Neuronal stem cell (in vitro differentiated cells): ENCODE data around the gene ABLIM2.

ENCODE experiments used
- DNase-seq: peaks from one replicate; pipeline ENCODE4 v3.0.0-alpha.2; 2013; ENCODE audit warnings: low spot score
- H2AFZ ChIP-seq: one replicate; pipeline ENCODE4 v1.6.1; 2013; ENCODE audit warnings: mild to moderate bottlenecking, low read length, inconsistent platforms
- H2AK5ac ChIP-seq: 2 replicates; pipeline ENCODE4 v1.6.1; 2013; ENCODE audit warnings: low read depth, mild to moderate bottlenecking, inconsistent platforms, low read length, moderate library complexity, mixed read lengths
- H2BK120ac ChIP-seq: 2 replicates; pipeline ENCODE4 v1.6.1; 2013; ENCODE audit warnings: low read depth, mild to moderate bottlenecking, inconsistent platforms, low read length, moderate library complexity, mixed read lengths
- H2BK12ac ChIP-seq: one replicate; pipeline ENCODE4 v1.6.1; 2013; ENCODE audit warnings: low read length, inconsistent platforms
- H2BK15ac ChIP-seq: 2 replicates; pipeline ENCODE4 v1.6.1; 2013; ENCODE audit warnings: mild to moderate bottlenecking, low read length, inconsistent platforms, mixed read lengths
- H2BK5ac ChIP-seq: one replicate; pipeline ENCODE4 v1.6.1; 2013; ENCODE audit warnings: inconsistent platforms, mild to moderate bottlenecking, low read length, moderate library complexity
- H3K14ac ChIP-seq: one replicate; pipeline ENCODE4 v1.6.1; 2013; ENCODE audit warnings: low read length, inconsistent platforms
- H3K18ac ChIP-seq: 2 replicates; pipeline ENCODE4 v1.6.1; 2013; ENCODE audit warnings: low read length, inconsistent platforms
- H3K23ac ChIP-seq: 2 replicates; pipeline ENCODE4 v1.6.1; 2013; ENCODE audit warnings: low read depth, mild to moderate bottlenecking, mixed read lengths, low read length, inconsistent platforms; ENCODE audit not compliant: poor library complexity
- H3K27ac ChIP-seq: replicated peaks from 3 replicates; pipeline ENCODE4 v1.5.1; 2013; ENCODE audit warnings: low read length, inconsistent platforms
- H3K27me3 ChIP-seq, 3 experiments: 2 replicates each; pipeline ENCODE4 v1.6.1; 2013; ENCODE audit warnings: low read length in 3 of 3, mild to moderate bottlenecking in 2 of 3, inconsistent platforms in 1 of 3, low read depth in 1 of 3, mixed read lengths in 1 of 3, moderate library complexity in 1 of 3; ENCODE audit not compliant: control insufficient read depth in 3 of 3, insufficient read depth in 3 of 3
- H3K36me3 ChIP-seq, 2 donors: replicated peaks in 1 of 2; 2 replicates each; pipeline ENCODE4 v1.6.1; 2013; ENCODE audit warnings: low read length in 2 of 2; ENCODE audit not compliant: control insufficient read depth in 2 of 2, insufficient read depth in 2 of 2
- H3K4ac ChIP-seq: 2 replicates; pipeline ENCODE4 v1.6.1; 2013; ENCODE audit warnings: inconsistent platforms, mild to moderate bottlenecking, low read length, moderate library complexity
- H3K4me1 ChIP-seq, 2 donors: 1 replicate in 1 of 2; 2 replicates in 1 of 2; pipeline ENCODE4 v1.6.1; 2013; ENCODE audit warnings: low read length in 2 of 2, low read depth in 1 of 2; ENCODE audit not compliant: control insufficient read depth in 2 of 2, insufficient read depth in 1 of 2
- H3K4me2 ChIP-seq: one replicate; pipeline ENCODE4 v1.6.1; 2013; ENCODE audit warnings: mild to moderate bottlenecking, low read length, inconsistent platforms; ENCODE audit not compliant: insufficient read depth, poor library complexity, severe bottlenecking
- H3K4me3 ChIP-seq, 2 donors: 2 replicates each; pipeline ENCODE4 v1.5.1; 2013; ENCODE audit warnings: low read length in 2 of 2, mild to moderate bottlenecking in 2 of 2, inconsistent platforms in 1 of 2, moderate library complexity in 1 of 2
- H3K79me1 ChIP-seq: one replicate; pipeline ENCODE4 v1.6.1; 2013; ENCODE audit warnings: low read depth, mild to moderate bottlenecking, inconsistent platforms, low read length, moderate library complexity
- H3K9ac ChIP-seq: one replicate; pipeline ENCODE4 v1.6.1; 2013; ENCODE audit warnings: mild to moderate bottlenecking, low read depth, low read length, inconsistent platforms; ENCODE audit not compliant: poor library complexity
- H3K9me3 ChIP-seq, 2 donors: replicated peaks in 1 of 2; 2 replicates each; pipeline versions ENCODE3 to v1.6.1; 2013; ENCODE audit warnings: low read length in 2 of 2, mild to moderate bottlenecking in 2 of 2, inconsistent platforms in 1 of 2, low read depth in 1 of 2, mixed read lengths in 1 of 2, moderate library complexity in 1 of 2; ENCODE audit not compliant: control insufficient read depth in 2 of 2, insufficient read depth in 1 of 2
- H4K8ac ChIP-seq: one replicate; pipeline ENCODE4 v1.6.1; 2013; ENCODE audit warnings: low read depth, mild to moderate bottlenecking, inconsistent platforms, low read length, moderate library complexity
- H4K91ac ChIP-seq: one replicate; pipeline ENCODE4 v1.6.1; 2013; ENCODE audit warnings: low read length, low read depth, mild to moderate bottlenecking, inconsistent platforms; ENCODE audit not compliant: poor library complexity
- WGBS, 2 donors: extraction: QIAGEN DNeasy Blood & Tissue Kit; methylation state at CpG; one replicate each; pipeline ENCODE4 v1.1.7; 2013; ENCODE audit warnings: missing lambda C conversion rate in 2 of 2, mixed read lengths in 1 of 2; ENCODE audit not compliant: insufficient read length in 2 of 2, insufficient replicate concordance in 1 of 2; ENCODE audit errors: extremely low coverage in 2 of 2; 5-methylcytosine and 5-hydroxymethylcytosine counted together

ABLIM2 gene

DNA sequence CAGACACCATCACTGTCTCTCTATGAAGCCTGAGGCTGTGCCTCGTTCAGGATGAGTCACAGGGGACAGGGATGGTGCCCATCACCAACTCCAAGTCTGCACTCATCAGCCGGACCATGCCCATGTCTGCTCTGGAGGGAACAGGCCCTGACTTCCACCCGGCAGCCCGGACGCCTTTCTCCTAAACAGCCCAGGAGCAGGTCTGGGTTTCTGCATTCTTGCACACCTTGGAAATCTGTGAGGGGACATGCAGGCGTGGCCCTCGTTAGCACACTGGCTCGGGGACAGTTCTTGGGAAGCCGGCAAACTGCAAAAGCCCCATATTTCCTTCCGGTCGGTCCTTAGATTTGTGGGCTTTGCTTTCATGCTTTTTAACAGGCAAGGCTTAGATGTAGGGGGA is 151.0 kb downstream of the ABLIM2 start:
- H3K27me3 ChIP-seq = peaks cover 0 to 4% (median 0%) of the 10 kb centered on the region in 3 experiments
- H3K9me3 ChIP-seq = no peaks in the 10 kb centered on the region
- H3K4me1 ChIP-seq = peaks cover 18 to 22% of the 10 kb centered on the region in 2 donors
- H4K91ac ChIP-seq = no peak overlapping the region
- H2BK15ac ChIP-seq = no peak overlapping the region
- no peak overlapping the region for H3K4me2 ChIP-seq
- no peak overlapping the region for H2BK12ac ChIP-seq
- no peak overlapping the region for H3K23ac ChIP-seq
- no peak overlapping the region for H3K18ac ChIP-seq
- H2BK120ac ChIP-seq = no peak overlapping the region
- no peak overlapping the region for H3K27ac ChIP-seq
- no peak overlapping the region for H3K4ac ChIP-seq
- peaks cover under 1% of the 10 kb centered on the region for H3K79me1 ChIP-seq
- H3K4me3 ChIP-seq = no peak overlapping the region
- H3K9ac ChIP-seq = no peak overlapping the region
- no peak overlapping the region for H2BK5ac ChIP-seq
- no CpG with 5 or more reads among the region's 11 CpGs for WGBS, 2 donors
- H3K36me3 ChIP-seq = no peaks in the 10 kb centered on the region
- DNase-seq = no peak
- H3K14ac ChIP-seq = no peak overlapping the region
- H4K8ac ChIP-seq = no peak overlapping the region
- no peak overlapping the region for H2AK5ac ChIP-seq
- H2AFZ ChIP-seq = no peak overlapping the region

DNA sequence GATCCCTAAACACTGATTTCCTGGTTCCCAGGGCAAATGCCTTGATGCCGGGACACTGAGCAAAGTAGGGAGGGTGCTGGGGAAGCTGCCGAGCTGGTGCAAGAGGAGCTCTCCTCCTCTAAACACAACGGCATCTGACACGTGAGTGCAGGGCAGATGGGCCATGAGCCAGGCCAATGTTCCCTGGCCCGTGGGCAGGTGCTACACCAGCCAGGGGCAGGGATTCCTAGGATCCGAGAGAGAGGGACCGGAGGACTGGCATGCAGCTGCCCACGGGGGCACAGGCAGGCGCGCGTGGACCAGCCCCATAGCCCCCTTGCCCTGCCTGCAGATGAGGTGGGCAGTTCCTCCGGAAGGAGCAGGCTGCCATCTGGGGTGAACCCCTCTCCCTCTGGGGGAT is 152.1 kb downstream of the ABLIM2 start:
- H2BK120ac ChIP-seq = no peak overlapping the region
- H2AK5ac ChIP-seq = peak overlapping the region; percentile 78
- H2BK12ac ChIP-seq = no peak overlapping the region
- H3K23ac ChIP-seq = peak overlapping the region; percentile 56
- H3K27me3 ChIP-seq = peaks cover 0 to 4% (median 0%) of the 10 kb centered on the region in 3 experiments
- no peak overlapping the region for H3K27ac ChIP-seq
- no peak overlapping the region for H4K91ac ChIP-seq
- H4K8ac ChIP-seq = no peak overlapping the region
- H3K18ac ChIP-seq = peak overlapping the region; percentile 27
- peak overlapping the region; percentile 50 for H3K9ac ChIP-seq
- WGBS, 2 donors = no CpG with 5 or more reads among the region's 12 CpGs
- peak overlapping the region; percentile 72 for H3K14ac ChIP-seq
- no peaks in the 10 kb centered on the region for H3K9me3 ChIP-seq
- no peak overlapping the region for H2BK15ac ChIP-seq
- no peak overlapping the region for H2AFZ ChIP-seq
- peaks cover 2% of the 10 kb centered on the region for H3K79me1 ChIP-seq
- H3K4me2 ChIP-seq = no peak overlapping the region
- peaks cover 18 to 20% of the 10 kb centered on the region in 2 donors for H3K4me1 ChIP-seq
- H3K4ac ChIP-seq = no peak overlapping the region
- DNase-seq = no peak
- no peaks in the 10 kb centered on the region for H3K36me3 ChIP-seq
- no peak overlapping the region for H2BK5ac ChIP-seq
- H3K4me3 ChIP-seq = no peak overlapping the region

DNA sequence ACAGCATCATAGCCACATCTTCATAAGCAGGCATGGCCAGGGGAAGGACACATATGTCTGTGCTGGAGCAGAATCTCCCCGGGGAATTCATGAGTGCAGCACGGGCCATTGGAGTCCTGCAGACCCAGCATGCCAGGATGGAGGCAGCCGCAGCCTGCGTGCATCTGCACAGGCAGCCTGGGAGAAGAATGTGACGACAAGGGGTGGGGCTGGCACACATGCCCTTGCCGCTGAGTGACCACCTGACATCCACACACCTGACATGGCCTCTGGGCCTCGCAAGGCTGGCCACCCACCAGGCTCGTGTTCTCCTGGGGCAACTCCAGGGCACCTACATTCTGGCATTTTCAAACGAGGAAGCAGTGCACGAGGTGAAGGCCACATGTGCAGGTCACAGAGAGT is 152.8 kb downstream of the ABLIM2 start:
- Histone ChIP-seq H3K9me3 (no peaks in the 10 kb centered on the region), H3K18ac (peak overlapping the region; percentile 44), H2BK15ac (peak overlapping the region; percentile 5), H2BK5ac (no peak overlapping the region), H3K4me2 (no peak overlapping the region), H2AK5ac (no peak overlapping the region), H3K27ac (no peak overlapping the region), H2AFZ (no peak overlapping the region), H3K36me3 (no peaks in the 10 kb centered on the region), H4K91ac (no peak overlapping the region), H3K79me1 (peaks cover 4% of the 10 kb centered on the region), H4K8ac (no peak overlapping the region), H3K14ac (peak overlapping the region; percentile 61), H3K4me3 (no peak overlapping the region), H2BK12ac (no peak overlapping the region), H3K23ac (peak overlapping the region; percentile 52), H3K4me1 (peaks cover 14% of the 10 kb centered on the region in 2 donors), H3K4ac (no peak overlapping the region), H3K27me3 (peaks cover 0 to 10% (median 0%) of the 10 kb centered on the region in 3 experiments), H2BK120ac (no peak overlapping the region), H3K9ac (no peak overlapping the region)
- no CpG with 5 or more reads among the region's 10 CpGs for whole genome bisulfite sequencing, 2 donors
- DNase-seq = no peak

DNA sequence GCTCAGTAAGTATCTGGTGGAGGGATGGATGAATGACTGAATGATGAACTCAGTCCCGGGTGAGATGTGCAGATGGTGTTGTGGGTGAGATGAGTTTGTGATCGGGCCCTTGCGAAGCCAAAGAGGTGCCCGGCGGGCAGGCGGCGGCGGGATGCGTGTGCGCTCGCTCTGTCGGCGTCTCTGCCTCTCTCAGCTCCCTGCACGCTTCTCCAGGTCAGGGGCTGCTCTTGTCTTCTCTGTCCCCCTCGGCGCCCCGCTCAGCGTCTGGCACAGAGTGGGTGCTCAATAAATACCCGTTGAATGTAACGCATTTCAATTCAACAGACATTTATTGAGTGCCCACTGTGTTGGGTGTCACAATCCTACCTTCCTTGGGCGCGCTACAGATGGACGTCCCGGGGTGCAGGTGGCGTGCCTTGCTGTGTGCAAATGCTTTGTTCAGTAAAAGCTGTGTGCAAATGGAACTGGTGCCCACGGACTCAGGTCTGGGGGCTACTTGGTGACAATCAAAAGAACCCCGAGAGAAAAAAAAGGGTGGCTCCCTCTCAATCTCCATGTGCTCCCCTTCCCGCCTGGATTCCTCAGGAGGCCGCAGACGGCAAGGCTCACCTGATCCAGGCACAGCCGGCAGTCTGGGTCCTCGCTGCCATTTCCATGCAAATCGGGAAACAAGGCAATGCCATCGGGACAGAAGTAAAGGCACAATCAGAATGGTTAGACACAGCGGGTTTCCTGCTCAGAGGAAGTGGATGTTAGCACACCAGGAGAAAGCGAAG is 153.4 kb downstream of the ABLIM2 start:
- WGBS, 2 donors = no CpG with 5 or more reads among the region's 36 CpGs

More for the DNA sequence above, 153.4 kb downstream of the ABLIM2 start:
- no peak overlapping the region for H2AFZ ChIP-seq
- no peak overlapping the region for H2BK120ac ChIP-seq
- H2BK15ac ChIP-seq = no peak overlapping the region
- no peak overlapping the region for H4K91ac ChIP-seq
- H2AK5ac ChIP-seq = no peak overlapping the region
- H3K4me3 ChIP-seq = no peak overlapping the region
- H3K4me2 ChIP-seq = no peak overlapping the region
- H3K14ac ChIP-seq = no peak overlapping the region
- H3K9me3 ChIP-seq = no peaks in the 10 kb centered on the region
- peaks cover 4% of the 10 kb centered on the region for H3K79me1 ChIP-seq
- H3K18ac ChIP-seq = no peak overlapping the region
- H4K8ac ChIP-seq = no peak overlapping the region
- no peak for DNase-seq
- no peak overlapping the region for H3K4ac ChIP-seq
- no peak overlapping the region for H2BK5ac ChIP-seq
- no peak overlapping the region for H3K23ac ChIP-seq
- no peak overlapping the region for H2BK12ac ChIP-seq
- peaks cover 8 to 9% of the 10 kb centered on the region in 2 donors for H3K4me1 ChIP-seq
- H3K27ac ChIP-seq = no peak overlapping the region
- H3K36me3 ChIP-seq = no peaks in the 10 kb centered on the region
- H3K27me3 ChIP-seq = peaks cover 0 to 11% (median 0%) of the 10 kb centered on the region in 3 experiments
- H3K9ac ChIP-seq = no peak overlapping the region
